Activated B cell treated with CpG ODN at 0.5 μM for 24 hours (primary cell): ENCODE data around the gene CALML5. TPM values are rescaled to one million over a fixed set of nuclear protein-coding genes. Genes with fewer than 3 reads are reported as not detected.

Experiments used
- ATAC-seq: fragments of 200-7000 bp; cut with Tn5 transposase; one replicate; pipeline ENCODE4 v1.10.0; 2021; ENCODE audit warnings: low read depth, mild to moderate bottlenecking, moderate library complexity
- CTCF ChIA-PET: fragments of 350-600 bp; sonication (Branson Sonifier 250); formaldehyde crosslinking; loops from one replicate; lab custom pipeline; 2021; ENCODE audit warnings: antibody characterized with exemption; lab: Charles Lee
- POLR2A ChIA-PET: fragments of 350-600 bp; sonication (Branson Sonifier 250); formaldehyde crosslinking; loops from one replicate; lab custom pipeline; 2021; ENCODE audit warnings: antibody characterized with exemption; lab: Charles Lee
- DNase-seq: peaks from one replicate; pipeline ENCODE4 v3.0.0; 2022
- H3K27ac Mint-ChIP-seq: one replicate; pipeline ENCODE4 v1.8.0; 2020; ENCODE audit warnings: mixed read lengths
- H3K27me3 Mint-ChIP-seq: one replicate; pipeline ENCODE4 v1.8.0; 2021; ENCODE audit warnings: mixed read lengths
- H3K36me3 Mint-ChIP-seq: one replicate; pipeline ENCODE4 v1.8.0; 2021; ENCODE audit warnings: low read depth, mixed read lengths
- H3K4me1 Mint-ChIP-seq: one replicate; pipeline ENCODE4 v1.8.0; 2021; ENCODE audit warnings: mixed read lengths
- H3K4me3 Mint-ChIP-seq: one replicate; pipeline ENCODE4 v1.8.0; 2020; ENCODE audit warnings: mild to moderate bottlenecking, mixed read lengths
- H3K9me3 Mint-ChIP-seq: one replicate; pipeline ENCODE4 v1.8.0; 2020; ENCODE audit warnings: mixed read lengths
- intact Hi-C: fragments of 100-400 bp; cut with micrococcal nuclease; formaldehyde crosslinking; loops from one replicate; pipeline ENCODE4 v1.15.1; 2024
- total RNA-seq: library from RNA; stranded (reverse); gene quantifications from 2 replicates; pipeline ENCODE4 v1.2.3, GENCODE V29; 2022
- TF ChIP-seq, protein P1 (sequence below): fragments of 200-600 bp; IDR thresholded peaks from one replicate; pipeline ENCODE4 v1.8.0; 2022; ENCODE audit warnings: antibody characterized with exemption, mild to moderate bottlenecking

Gene CALML5
- total RNA-seq, 1 donor from 2014 or later, result not detected

DNA sequence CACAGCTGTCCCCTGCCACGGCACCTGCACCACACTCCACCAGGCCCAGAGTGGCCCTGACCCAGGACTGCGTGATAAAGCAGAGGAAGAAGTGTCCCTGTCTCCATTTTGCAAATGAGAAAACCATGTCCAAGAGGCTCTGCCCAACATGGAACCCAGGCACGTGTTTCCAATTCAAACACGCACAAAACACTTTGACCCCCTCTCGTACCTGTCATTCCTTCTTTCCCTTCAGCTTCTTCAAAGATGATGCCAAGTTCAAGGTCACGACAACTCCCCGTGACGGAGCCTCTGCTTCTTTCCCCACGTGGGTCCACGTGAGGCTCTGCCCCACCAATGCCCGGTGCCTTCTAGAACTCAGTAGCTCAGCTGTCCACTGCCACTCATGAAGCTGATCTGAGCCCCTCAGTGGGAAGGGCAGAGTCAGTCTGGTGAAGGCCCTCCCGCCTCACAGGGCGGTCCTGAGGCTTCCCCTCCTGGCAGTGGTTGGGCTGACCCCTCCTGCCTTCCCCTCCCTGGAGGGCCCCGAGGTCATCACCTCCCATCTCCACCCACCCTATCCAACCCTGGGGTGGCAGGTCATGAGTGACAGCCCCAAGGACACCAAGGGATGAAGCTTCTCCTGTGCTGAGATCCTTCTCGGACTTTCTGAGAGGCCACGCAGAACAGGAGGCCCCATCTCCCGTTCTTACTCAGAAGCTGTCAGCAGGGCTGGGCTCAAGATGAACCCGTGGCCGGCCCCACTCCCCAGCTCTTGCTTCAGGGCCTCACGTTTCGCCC, 19.0 kb downstream of the CALML5 start:
- ChIA-PET CTCF (no interaction called here), POLR2A (no interaction called here)
- TF ChIP-seq, protein P1, sequence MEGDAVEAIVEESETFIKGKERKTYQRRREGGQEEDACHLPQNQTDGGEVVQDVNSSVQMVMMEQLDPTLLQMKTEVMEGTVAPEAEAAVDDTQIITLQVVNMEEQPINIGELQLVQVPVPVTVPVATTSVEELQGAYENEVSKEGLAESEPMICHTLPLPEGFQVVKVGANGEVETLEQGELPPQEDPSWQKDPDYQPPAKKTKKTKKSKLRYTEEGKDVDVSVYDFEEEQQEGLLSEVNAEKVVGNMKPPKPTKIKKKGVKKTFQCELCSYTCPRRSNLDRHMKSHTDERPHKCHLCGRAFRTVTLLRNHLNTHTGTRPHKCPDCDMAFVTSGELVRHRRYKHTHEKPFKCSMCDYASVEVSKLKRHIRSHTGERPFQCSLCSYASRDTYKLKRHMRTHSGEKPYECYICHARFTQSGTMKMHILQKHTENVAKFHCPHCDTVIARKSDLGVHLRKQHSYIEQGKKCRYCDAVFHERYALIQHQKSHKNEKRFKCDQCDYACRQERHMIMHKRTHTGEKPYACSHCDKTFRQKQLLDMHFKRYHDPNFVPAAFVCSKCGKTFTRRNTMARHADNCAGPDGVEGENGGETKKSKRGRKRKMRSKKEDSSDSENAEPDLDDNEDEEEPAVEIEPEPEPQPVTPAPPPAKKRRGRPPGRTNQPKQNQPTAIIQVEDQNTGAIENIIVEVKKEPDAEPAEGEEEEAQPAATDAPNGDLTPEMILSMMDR, result no peak
- Mint-ChIP-seq H3K4me3 (no peak overlapping the region), H3K36me3 (no peaks in the 10 kb centered on the region), H3K9me3 (no peaks in the 10 kb centered on the region), H3K27ac (peak overlapping the region; percentile 54), H3K27me3 (peaks cover 7% of the 10 kb centered on the region), H3K4me1 (peaks cover 5% of the 10 kb centered on the region)
- intact Hi-C loops, result no loop called here
- ATAC-seq, result no peak
- DNase-seq, result no peak

DNA sequence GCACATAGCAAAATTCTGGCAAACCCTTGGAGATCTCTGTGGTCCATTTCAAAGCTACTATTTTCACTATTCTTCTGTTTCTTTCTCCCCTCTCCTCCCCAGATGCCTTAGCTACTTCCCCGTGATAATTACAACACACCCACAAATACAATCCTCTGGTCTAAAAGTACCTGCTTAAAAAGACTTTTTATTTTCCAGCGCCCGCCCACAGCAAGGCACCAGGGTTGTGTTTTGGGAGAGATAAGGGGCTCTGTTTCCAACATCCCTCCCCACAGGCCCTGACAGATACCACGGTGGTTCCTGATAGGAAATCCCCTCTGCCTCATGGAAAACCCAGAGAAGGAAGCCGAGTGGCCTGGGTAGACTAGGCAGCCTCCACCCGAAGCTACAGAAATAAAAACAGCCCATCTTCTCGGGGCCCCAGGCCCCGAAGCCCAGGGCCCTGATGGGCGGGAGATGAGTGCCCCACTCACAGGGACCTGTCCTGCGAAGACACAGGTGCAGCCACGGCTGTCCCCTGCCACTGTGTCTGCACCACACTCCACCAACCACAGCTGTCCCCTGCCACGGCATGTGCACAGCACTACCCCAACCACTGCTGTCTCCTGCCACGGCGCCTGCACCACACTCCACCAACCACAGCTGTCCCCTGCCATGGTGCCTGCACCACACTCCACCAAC, 19.7 kb downstream of the CALML5 start:
- Mint-ChIP-seq H3K9me3 (no peaks in the 10 kb centered on the region), H3K27ac (peak overlapping the region; percentile 54), H3K36me3 (no peaks in the 10 kb centered on the region), H3K4me1 (peaks cover 5% of the 10 kb centered on the region), H3K4me3 (no peak overlapping the region), H3K27me3 (peaks cover 4% of the 10 kb centered on the region)
- ChIA-PET CTCF (no interaction called here), POLR2A (no interaction called here)
- intact Hi-C loops, result no loop called here
- TF ChIP-seq, protein P1, result no peak
- no peak for ATAC-seq
- no peak for DNase-seq

DNA sequence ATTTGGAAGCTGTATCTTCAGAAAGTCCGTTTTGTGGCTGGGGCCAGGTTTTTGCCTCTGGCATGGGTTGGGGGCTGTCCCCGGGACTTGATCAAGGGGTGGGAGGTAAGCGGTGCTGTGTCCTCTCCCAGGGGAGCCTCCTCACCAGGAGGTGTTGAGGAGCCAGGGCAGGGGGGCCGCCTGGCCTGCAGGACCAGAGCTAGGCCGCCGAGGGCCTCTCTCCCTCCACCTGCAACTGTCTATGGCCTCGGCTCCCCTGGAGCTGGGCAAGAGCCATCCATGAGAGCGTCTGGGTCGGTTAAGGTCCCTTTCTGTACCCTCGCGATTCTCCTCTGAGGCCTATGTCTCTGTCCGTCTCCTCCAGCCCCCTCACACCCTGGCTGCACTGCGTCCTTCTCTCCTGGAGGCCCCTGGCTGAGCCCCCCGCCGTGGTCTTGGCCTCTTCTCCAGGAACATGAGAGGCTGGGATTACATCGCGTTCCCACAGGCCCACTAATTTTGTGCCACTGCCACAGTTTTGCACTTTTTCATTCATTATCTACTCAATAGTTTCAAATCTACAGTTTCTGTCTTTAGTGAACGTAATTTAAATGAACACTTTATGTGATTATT, 20.6 kb downstream of the CALML5 start:
- Mint-ChIP-seq H3K9me3 (no peaks in the 10 kb centered on the region), H3K4me3 (no peak overlapping the region), H3K4me1 (peaks cover 5% of the 10 kb centered on the region), H3K27ac (no peak overlapping the region), H3K36me3 (no peaks in the 10 kb centered on the region), H3K27me3 (peaks cover 4% of the 10 kb centered on the region)
- intact Hi-C loops, result no loop called here
- TF ChIP-seq, protein P1, result no peak
- POLR2A ChIA-PET, result no interaction called here
- CTCF ChIA-PET, result no interaction called here
- ATAC-seq (no peak), DNase-seq (no peak)

DNA sequence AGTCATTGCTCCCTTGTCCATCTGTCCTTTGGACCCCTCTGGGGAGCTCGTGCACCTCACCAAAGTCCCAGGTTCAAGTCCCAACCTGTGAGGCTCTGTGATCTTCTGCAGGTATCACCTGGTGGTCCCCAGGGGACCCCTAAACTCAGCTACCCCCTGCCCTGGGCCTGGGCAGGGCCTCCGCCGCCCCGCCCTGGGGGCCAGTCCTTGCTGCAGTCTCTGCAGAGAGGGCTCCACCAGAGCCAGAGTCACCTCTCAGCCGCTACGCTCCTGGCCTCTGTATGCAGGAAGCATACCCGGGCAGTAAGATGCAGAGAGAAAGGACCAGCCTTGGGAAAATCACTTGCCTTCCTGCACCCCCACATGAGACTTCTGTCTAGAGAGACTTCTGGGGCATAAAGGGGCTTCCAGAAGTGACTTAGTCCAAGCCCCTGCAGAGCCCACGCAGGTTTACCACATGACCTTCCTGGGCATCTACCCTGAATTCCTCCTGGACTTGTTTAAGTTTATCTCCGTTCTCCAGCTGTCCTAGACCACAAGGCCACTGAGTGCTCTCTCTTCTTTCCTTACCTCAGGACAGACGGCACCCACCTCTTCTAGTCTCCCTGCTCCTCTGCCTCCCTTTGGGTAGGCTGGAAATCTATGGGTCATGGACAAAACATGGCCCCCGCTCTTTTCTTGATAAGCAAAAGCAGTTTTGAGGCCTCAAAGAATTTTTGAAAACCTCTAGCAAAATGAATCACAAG, 21.2 kb downstream of the CALML5 start:
- POLR2A ChIA-PET, result no interaction called here
- intact Hi-C loops, result no loop called here
- TF ChIP-seq, protein P1, result no peak
- Mint-ChIP-seq H3K36me3 (no peaks in the 10 kb centered on the region), H3K4me3 (no peak overlapping the region), H3K27ac (no peak overlapping the region), H3K4me1 (peaks cover 5% of the 10 kb centered on the region), H3K9me3 (no peaks in the 10 kb centered on the region), H3K27me3 (peaks cover 4% of the 10 kb centered on the region)
- CTCF ChIA-PET, result no interaction called here
- ATAC-seq (no peak), DNase-seq (no peak)
